Measurements from ENCODE around the gene PLPPR3. TPM values are rescaled to one million over a fixed set of nuclear protein-coding genes. Genes with fewer than 3 reads are reported as not detected.

PLPPR3 gene
- total RNA-seq, 4 donors from 2014 or later = not detected

DNA sequence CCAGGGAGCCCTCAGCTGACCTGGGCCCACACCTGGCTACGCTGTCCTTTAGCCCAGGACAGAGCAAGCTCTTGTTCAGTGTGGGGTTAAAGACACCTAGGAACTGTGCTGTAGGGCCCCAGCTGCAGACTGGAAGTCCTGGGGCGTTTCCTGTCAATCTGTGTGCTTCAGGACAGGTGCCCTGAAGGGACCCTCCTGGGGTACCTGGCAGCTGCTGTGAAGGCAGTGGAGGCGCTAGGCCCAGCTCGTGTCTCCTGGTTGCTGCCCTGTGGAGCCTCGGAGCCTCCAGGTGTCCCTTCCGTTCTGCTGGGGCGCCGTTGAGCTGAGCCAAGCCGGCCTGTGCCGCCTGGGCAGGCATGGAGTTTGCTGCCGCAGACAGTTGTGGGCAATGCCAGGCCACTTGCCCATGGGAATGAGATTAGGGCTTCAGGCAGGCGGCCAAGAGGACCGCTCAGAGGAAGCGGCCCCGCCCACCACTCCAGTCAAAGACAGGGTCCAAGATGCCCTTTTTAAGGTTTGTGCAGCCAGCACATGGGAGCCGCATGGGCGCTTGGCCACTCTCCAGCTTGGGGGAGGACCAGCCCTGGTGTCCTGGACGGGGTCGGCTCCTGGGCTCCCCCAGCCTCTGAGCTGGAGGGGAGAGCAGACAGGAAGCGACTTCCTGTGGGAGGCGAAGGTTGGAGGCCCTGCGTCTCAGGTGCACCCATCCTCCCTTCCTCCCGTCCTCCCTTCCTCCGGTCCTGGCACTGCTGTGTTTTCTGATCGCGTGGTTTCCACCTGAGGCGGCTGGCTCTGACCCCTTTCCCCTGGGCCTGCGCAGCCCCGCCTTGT, 20.5 kb downstream of the PLPPR3 start:
- H3K4me3 ChIP-seq = peak overlapping the region; percentile 27 to 79 (median 42)
- TF ChIP-seq POLR2A (IDR thresholded peaks at IDR 0.05) = no peak
- TF ChIP-seq, protein P1, sequence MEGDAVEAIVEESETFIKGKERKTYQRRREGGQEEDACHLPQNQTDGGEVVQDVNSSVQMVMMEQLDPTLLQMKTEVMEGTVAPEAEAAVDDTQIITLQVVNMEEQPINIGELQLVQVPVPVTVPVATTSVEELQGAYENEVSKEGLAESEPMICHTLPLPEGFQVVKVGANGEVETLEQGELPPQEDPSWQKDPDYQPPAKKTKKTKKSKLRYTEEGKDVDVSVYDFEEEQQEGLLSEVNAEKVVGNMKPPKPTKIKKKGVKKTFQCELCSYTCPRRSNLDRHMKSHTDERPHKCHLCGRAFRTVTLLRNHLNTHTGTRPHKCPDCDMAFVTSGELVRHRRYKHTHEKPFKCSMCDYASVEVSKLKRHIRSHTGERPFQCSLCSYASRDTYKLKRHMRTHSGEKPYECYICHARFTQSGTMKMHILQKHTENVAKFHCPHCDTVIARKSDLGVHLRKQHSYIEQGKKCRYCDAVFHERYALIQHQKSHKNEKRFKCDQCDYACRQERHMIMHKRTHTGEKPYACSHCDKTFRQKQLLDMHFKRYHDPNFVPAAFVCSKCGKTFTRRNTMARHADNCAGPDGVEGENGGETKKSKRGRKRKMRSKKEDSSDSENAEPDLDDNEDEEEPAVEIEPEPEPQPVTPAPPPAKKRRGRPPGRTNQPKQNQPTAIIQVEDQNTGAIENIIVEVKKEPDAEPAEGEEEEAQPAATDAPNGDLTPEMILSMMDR (IDR thresholded peaks at IDR 0.05 in 4 of 5, conservative IDR thresholded peaks at IDR 0.05 in 1 of 5) = no peak
- H3K27ac ChIP-seq = peak overlapping the region; percentile 47 to 89 (median 61)
- peaks cover 51 to 62% of the 10 kb centered on the region in 2 donors for H3K4me1 ChIP-seq
- H3K36me3 ChIP-seq = peaks cover 0 to 24% of the 10 kb centered on the region in 2 donors
- no peaks in the 10 kb centered on the region for H3K9me3 ChIP-seq
- DNase-seq (no peak), ATAC-seq (no peak)
- in situ Hi-C loops (cut with MboI; ENCODE audit: low sequenced_read_pairs in 4 of 4) = no loop called here
- H3K27me3 ChIP-seq = no peaks in the 10 kb centered on the region
- intact Hi-C loops (cut with DNase I; ENCODE audit: low total_unique reads) = no loop called here

DNA sequence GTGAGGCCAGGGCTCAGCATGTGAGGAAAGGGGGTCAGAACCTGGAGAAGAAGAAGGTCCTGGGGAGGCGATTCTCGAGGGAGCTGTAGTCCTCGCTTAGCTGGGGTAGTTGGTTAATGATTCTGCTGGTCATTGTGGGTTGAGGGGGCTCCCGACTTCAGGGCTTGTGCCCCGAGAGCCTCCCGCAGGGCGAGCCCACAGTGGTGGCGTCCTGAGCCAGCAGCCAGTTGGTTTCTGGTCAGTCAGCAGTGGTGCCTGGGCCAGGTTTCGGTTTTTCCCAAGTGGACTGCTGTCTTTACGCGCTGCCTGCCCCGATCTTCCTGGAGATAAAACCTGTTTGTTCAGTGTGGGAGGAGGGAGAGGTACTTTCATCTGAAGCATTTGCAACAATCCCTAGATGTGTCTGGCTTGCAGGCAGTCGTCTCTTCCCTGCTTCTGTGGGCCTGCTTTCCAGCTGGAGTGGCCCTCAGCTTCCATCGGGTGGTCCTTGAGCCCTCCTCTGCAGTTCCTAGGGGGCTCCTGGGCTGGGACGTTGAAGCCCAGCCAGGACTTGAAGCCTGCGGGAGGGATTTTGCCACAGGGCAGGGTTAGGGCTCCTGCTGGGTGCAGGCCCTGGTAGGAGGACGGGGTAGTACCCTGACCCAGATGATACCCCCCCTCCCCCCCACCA, 21.3 kb downstream of the PLPPR3 start:
- peak overlapping the region in 3 of 4 donors; percentile 89 to 99 (median 91) for H3K27ac ChIP-seq
- H3K4me1 ChIP-seq = peaks cover 58 to 69% of the 10 kb centered on the region in 2 donors
- no peaks in the 10 kb centered on the region for H3K9me3 ChIP-seq
- in situ Hi-C loops (cut with MboI; ENCODE audit: low sequenced_read_pairs in 4 of 4) = no loop called here
- peak overlapping the region; percentile 27 to 87 (median 58) for H3K4me3 ChIP-seq
- intact Hi-C loops (cut with DNase I; ENCODE audit: low total_unique reads) = no loop called here
- peaks cover 0 to 18% of the 10 kb centered on the region in 2 donors for H3K36me3 ChIP-seq
- DNase-seq = no peak
- no peaks in the 10 kb centered on the region for H3K27me3 ChIP-seq
- TF ChIP-seq, protein P1 (IDR thresholded peaks at IDR 0.05 in 4 of 5, conservative IDR thresholded peaks at IDR 0.05 in 1 of 5) = no peak
- TF ChIP-seq POLR2A (IDR thresholded peaks at IDR 0.05) = no peak
- no peak for ATAC-seq

DNA sequence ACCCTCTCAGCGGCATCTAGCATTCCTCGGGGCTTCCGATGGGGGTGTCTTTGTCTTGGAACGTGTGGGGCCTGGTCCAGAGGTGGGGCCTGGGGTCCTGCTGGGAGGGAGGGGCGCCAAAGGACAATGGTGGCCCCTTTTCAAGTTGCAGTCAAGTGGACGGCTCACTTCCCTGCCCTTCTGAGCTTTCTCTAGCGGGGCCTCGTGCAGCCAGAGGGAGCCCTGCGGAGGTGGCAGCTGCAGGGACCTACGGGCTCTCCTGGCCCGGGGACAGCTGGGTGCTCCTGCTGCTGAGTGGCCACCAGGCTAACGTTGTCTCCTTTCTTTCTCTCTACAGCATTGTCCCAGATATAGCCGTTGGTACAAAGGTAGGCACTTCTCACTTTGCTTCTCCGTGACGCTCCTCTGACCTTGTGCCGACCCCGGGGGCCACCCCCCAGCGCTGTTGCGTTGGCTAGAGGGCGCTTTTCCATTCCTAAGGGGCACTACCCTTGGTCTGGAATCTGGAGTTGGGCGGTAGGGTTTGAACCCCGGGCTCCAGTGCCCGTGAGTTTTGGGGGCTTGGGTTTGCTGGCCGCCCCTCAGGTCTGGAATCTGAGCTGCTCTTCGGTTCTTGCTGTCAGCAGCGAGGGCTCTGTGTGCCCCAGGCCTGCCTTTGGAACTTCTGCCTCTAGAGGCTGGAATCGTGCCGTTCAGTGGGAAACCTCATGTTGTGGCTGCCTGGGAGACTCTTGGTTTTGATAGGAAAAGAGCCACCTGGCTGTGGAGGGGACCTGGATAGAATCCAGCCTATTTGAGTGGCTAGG, 22.5 kb downstream of the PLPPR3 start:
- in situ Hi-C loops (cut with MboI; ENCODE audit: low sequenced_read_pairs in 4 of 4) = no loop called here
- Histone ChIP-seq H3K4me3 (peak overlapping the region; percentile 79 to 96 (median 87)), H3K36me3 (peaks cover 0 to 6% of the 10 kb centered on the region in 2 donors), H3K27me3 (no peaks in the 10 kb centered on the region), H3K27ac (peak overlapping the region; percentile 75 to 99 (median 90)), H3K9me3 (no peaks in the 10 kb centered on the region), H3K4me1 (peaks cover 64 to 71% of the 10 kb centered on the region in 2 donors)
- no peak for DNase-seq
- intact Hi-C loops (cut with DNase I; ENCODE audit: low total_unique reads) = loop anchor here (5.0 to 10.0 kb wide), 3 partner anchors 137 to 476 kb away; partner anchors contain the start of genes FAM174C, POLRMT and RNF126
- TF ChIP-seq POLR2A (IDR thresholded peaks at IDR 0.05) = no peak
- TF ChIP-seq, protein P1 (IDR thresholded peaks at IDR 0.05 in 4 of 5, conservative IDR thresholded peaks at IDR 0.05 in 1 of 5) = no peak
- no peak for ATAC-seq

DNA sequence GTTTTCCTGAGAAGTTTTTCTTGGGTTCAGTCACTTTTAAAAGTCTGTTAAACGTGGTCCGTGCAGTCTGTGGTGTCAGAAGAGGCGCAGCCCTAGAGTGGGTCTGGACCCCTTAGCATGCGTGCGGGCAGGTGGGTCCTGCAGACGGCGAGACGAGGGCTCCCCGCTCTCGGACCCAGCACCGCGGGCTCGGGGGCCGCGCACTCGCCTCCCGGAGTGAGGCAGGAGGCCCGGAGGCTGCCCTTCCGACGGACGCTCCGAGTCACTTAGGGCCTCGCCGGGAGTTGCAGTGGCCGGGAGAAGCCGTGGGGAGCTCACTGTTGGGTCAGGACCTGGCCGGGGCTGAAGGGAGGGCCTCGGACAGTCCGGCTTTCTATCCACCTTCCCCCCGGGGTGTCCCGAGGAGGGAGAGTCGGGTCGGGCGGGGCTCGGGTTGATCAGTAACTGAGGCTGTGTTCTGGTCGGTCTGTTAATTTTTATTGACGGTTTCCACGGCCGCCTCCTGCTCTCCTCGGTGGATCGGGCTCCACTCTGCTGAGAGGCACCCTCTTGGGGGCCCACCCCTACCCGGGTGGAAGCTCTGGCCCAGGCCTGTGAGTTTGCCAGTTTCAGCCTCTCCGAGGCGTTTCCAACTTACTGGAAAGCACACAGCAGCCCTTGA, 23.2 kb downstream of the PLPPR3 start:
- Histone ChIP-seq H3K27me3 (no peaks in the 10 kb centered on the region), H3K4me1 (peaks cover 64 to 67% of the 10 kb centered on the region in 2 donors), H3K4me3 (peak overlapping the region; percentile 79 to 96 (median 87)), H3K36me3 (no peaks in the 10 kb centered on the region), H3K27ac (peak overlapping the region; percentile 75 to 99 (median 90)), H3K9me3 (no peaks in the 10 kb centered on the region)
- TF ChIP-seq POLR2A (IDR thresholded peaks at IDR 0.05) = no peak
- TF ChIP-seq, protein P1 (IDR thresholded peaks at IDR 0.05 in 4 of 5, conservative IDR thresholded peaks at IDR 0.05 in 1 of 5) = no peak
- no peak for DNase-seq
- intact Hi-C loops (cut with DNase I; ENCODE audit: low total_unique reads) (loop anchor here (5.0 to 10.0 kb wide), 3 partner anchors 136 to 476 kb away; partner anchors contain the start of genes FAM174C, POLRMT and RNF126), in situ Hi-C loops (cut with MboI; ENCODE audit: low sequenced_read_pairs in 4 of 4) (no loop called here)
- no peak for ATAC-seq

Data from gastrocnemius medialis (tissue), 4 donors.